Esophagus squamous epithelium (tissue), 5 donors: ENCODE data around the gene VGLL4. TPM values are rescaled to one million over a fixed set of nuclear protein-coding genes. Genes with fewer than 3 reads are reported as not detected.

Experiments used
- DNase-seq: peaks from one replicate; lab custom pipeline; 2025; lab: John Stamatoyannopoulos, UW
- H3K27ac ChIP-seq, 4 donors: fragments of 200-600 bp; sonication (generic); one replicate each; pipeline ENCODE4 v1.5.1; 2016 to 2019; ENCODE audit warnings: mild to moderate bottlenecking in 1 of 4
- H3K27me3 ChIP-seq, 4 donors: fragments of 200-600 bp; sonication (generic); 1 replicate in 3 of 4; 2 replicates in 1 of 4; pipeline versions ENCODE4 v1.5.1 to v1.6.0; 2017 to 2021; ENCODE audit warnings: antibody characterized with exemption in 1 of 4
- H3K36me3 ChIP-seq, 3 donors: fragments of 200-600 bp; sonication (generic); one replicate each; pipeline ENCODE4 v1.5.1; 2016 to 2019
- H3K4me1 ChIP-seq, 3 donors: fragments of 200-600 bp; sonication (generic); one replicate each; pipeline ENCODE4 v1.5.1; 2017 to 2019
- H3K4me3 ChIP-seq, 4 donors: fragments of 200-600 bp; sonication (generic); 1 replicate in 3 of 4; 2 replicates in 1 of 4; pipeline ENCODE4 v1.5.1; 2016 to 2019; ENCODE audit warnings: mild to moderate bottlenecking in 2 of 4, moderate library complexity in 1 of 4
- H3K9me3 ChIP-seq, 3 donors: fragments of 200-600 bp; sonication (generic); one replicate each; pipeline ENCODE4 v1.5.1; 2016 to 2019
- POLR2A ChIP-seq, 4 donors: fragments of 450-650 bp; IDR thresholded peaks; one replicate each; pipeline ENCODE4 v1.6.1; 2017; ENCODE audit warnings: antibody characterized with exemption in 4 of 4, mild to moderate bottlenecking in 4 of 4, moderate library complexity in 3 of 4
- WGBS, 2 donors: methylation state at CpG; one replicate each; pipeline ENCODE4 v1.1.5; 2018; 5-methylcytosine and 5-hydroxymethylcytosine counted together
- intact Hi-C: fragments of 100-400 bp; cut with DNase I; formaldehyde crosslinking; loops from one replicate; pipeline ENCODE4 v1.15.0; 2022
- total RNA-seq, 4 donors: library from RNA; depleted of rRNA; stranded (reverse); fragments of >200 nt; gene quantifications; one replicate each; pipeline ENCODE4 v1.1.0, GENCODE V29; 2016
- TF ChIP-seq, protein P1 (sequence below), 6 experiments: fragments of 450-650 bp in 4 of 6; fragments of 200-600 bp in 2 of 6; sonication (generic) in 2 of 6; IDR thresholded peaks; one replicate each; pipeline ENCODE4 v1.5.1; 2016 to 2019; ENCODE audit warnings: antibody characterized with exemption in 6 of 6, mild to moderate bottlenecking in 4 of 6, moderate library complexity in 4 of 6
- donor health status: DM: yes; HTN: yes; CAD: no.

VGLL4 gene
- total RNA-seq, 4 donors from 2014 or later: 31.8 to 50.0 (median 44.5) TPM

DNA sequence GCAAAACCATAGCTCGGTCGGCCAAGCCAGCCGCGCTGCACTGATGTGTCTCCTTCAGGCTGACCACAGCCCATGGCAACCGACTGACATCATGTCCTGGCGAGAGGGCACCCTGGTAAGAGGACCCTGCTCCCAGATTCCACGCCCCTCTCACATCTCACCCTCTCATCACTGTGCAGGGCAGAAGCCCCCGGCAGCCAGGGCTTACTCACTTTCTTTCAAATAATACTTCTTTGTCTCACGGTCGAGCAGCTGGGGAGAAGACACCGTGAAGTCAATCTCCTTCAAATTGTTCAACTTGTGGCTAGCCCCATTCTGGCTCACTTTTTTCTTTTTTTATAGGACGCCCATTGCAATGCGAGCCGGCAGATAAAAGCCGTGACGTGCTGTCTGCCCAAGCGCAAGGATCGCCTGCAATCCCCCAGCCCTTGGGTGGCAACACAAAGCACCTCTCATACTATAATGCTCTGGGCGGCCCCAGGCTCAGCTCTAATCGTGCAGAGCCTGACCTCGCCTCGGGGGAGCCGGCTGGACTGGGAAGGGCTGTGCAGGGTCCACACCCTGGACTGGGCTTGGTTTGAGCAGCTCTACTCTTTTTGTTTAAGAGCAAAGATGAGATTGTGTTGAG, 33.6 kb downstream of the VGLL4 start:
- DNase-seq: no peak
- H3K27me3 ChIP-seq: no peaks in the 10 kb centered on the region
- no peaks in the 10 kb centered on the region for H3K9me3 ChIP-seq
- peak overlapping the region in 1 of 4 donors; percentile 1 for H3K27ac ChIP-seq
- H3K36me3 ChIP-seq: peaks cover 0 to 5% (median 0%) of the 10 kb centered on the region in 3 donors
- no peak overlapping the region for H3K4me3 ChIP-seq
- TF ChIP-seq POLR2A (IDR thresholded peaks at IDR 0.05): no peak
- TF ChIP-seq, protein P1, sequence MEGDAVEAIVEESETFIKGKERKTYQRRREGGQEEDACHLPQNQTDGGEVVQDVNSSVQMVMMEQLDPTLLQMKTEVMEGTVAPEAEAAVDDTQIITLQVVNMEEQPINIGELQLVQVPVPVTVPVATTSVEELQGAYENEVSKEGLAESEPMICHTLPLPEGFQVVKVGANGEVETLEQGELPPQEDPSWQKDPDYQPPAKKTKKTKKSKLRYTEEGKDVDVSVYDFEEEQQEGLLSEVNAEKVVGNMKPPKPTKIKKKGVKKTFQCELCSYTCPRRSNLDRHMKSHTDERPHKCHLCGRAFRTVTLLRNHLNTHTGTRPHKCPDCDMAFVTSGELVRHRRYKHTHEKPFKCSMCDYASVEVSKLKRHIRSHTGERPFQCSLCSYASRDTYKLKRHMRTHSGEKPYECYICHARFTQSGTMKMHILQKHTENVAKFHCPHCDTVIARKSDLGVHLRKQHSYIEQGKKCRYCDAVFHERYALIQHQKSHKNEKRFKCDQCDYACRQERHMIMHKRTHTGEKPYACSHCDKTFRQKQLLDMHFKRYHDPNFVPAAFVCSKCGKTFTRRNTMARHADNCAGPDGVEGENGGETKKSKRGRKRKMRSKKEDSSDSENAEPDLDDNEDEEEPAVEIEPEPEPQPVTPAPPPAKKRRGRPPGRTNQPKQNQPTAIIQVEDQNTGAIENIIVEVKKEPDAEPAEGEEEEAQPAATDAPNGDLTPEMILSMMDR (IDR thresholded peaks at IDR 0.05): no peak
- intact Hi-C loops: no loop called here
- 75 to 91% methylated on average over 16 of the region's 23 CpGs for WGBS, 2 donors
- H3K4me1 ChIP-seq: peaks cover 7 to 83% (median 32%) of the 10 kb centered on the region in 3 donors

- no peak for DNase-seq
- intact Hi-C loops: no loop called here
- peaks cover 0 to 5% (median 0%) of the 10 kb centered on the region in 3 donors for H3K36me3 ChIP-seq
- no peak for TF ChIP-seq POLR2A (IDR thresholded peaks at IDR 0.05)
- TF ChIP-seq, protein P1 (IDR thresholded peaks at IDR 0.05): no peak
- H3K4me1 ChIP-seq: peaks cover 7 to 87% (median 33%) of the 10 kb centered on the region in 3 donors
- no peak overlapping the region for H3K4me3 ChIP-seq
- no peaks in the 10 kb centered on the region for H3K9me3 ChIP-seq
- no peaks in the 10 kb centered on the region for H3K27me3 ChIP-seq
- 94 to 95% methylated on average over 9 of the region's 9 CpGs for WGBS, 2 donors
- no peak overlapping the region for H3K27ac ChIP-seq
These were observed 34.2 kb downstream of the VGLL4 start for GRCh38 chr3:11609481-11609880.

GRCh38 chr3:11607816-11608215, 35.9 kb downstream of the VGLL4 start:
- Histone ChIP-seq H3K9me3 (no peaks in the 10 kb centered on the region), H3K36me3 (peaks cover 0 to 5% (median 0%) of the 10 kb centered on the region in 3 donors), H3K4me1 (peaks cover 7 to 87% (median 34%) of the 10 kb centered on the region in 3 donors), H3K27ac (peak overlapping the region in 2 of 4 donors; percentile 30 to 31), H3K27me3 (no peaks in the 10 kb centered on the region), H3K4me3 (no peak overlapping the region)
- intact Hi-C loops: no loop called here
- TF ChIP-seq, protein P1 (IDR thresholded peaks at IDR 0.05): no peak
- TF ChIP-seq POLR2A (IDR thresholded peaks at IDR 0.05): no peak
- no peak for DNase-seq
- 14 to 24% methylated on average over 3 of the region's 3 CpGs for WGBS, 2 donors

DNA sequence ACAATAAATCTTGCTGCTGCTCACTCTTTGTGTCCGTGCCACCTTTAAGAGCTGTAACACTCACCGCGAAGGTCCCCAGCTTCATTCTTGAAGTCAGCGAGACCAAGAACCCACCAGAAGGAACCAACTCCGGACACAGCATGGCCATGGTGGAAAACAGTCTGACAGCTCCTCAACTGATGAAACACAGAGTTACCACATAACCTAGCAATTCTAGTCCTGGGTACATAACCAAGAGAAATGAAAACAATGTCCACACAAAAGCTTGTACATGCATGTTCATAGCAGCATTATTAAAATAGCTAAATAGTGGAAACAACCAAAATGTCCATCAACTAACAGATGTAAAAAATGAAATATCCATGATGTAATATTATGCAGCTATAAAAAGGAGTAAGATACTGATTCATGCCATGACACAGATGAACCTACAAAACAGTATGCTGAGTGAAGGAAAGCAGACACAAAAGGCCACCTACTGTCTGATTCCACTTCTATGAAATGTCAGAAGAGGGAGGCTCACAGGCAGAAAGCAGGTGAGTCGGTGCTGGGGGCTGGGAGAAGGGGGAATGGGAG, 36.8 kb downstream of the VGLL4 start:
- DNase-seq: no peak
- H3K9me3 ChIP-seq: no peaks in the 10 kb centered on the region
- intact Hi-C loops: no loop called here
- peaks cover 0 to 5% (median 0%) of the 10 kb centered on the region in 3 donors for H3K36me3 ChIP-seq
- H3K27me3 ChIP-seq: no peaks in the 10 kb centered on the region
- TF ChIP-seq POLR2A (IDR thresholded peaks at IDR 0.05): no peak
- TF ChIP-seq, protein P1 (IDR thresholded peaks at IDR 0.05): no peak
- H3K27ac ChIP-seq: peak overlapping the region in 2 of 4 donors; percentile 30 to 31
- H3K4me1 ChIP-seq: peaks cover 14 to 90% (median 34%) of the 10 kb centered on the region in 3 donors
- no peak overlapping the region for H3K4me3 ChIP-seq
- 60 to 73% methylated on average over 5 to 6 of the region's 6 CpGs for WGBS, 2 donors

DNA sequence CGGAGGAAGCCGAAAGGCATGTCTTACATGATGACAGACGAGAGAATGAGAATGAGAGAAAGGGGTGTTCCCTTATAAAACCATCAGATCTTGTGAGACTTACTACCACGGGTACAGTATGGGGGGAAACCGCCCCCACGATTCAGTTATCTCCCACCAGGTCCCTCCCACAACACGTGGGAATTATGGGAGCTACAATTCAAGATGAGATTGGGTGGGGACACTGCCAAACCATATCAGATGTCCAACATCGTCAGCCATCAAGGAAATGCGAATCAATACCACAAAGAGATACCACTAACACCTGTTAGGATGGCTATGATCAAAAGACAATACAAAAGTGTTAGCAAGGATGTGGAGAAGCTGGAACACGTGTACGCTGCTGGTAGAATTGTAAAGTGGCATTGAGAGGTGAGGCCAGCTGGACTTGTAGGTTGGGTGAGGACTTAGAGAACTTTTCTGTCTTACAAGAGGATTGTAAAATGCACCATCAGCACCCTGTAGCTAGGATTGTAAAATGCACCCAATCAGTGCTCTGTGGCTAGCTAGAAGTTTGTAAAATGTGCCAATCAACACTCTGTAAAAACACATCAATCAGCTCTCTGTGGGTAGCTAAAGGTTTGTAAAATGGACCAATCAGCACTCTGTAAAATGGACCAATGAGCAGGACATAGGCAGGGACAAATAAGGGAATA, 37.5 kb downstream of the VGLL4 start:
- 70 to 84% methylated on average over 11 of the region's 11 CpGs for WGBS, 2 donors
- no peak overlapping the region for H3K4me3 ChIP-seq
- H3K27ac ChIP-seq: peak overlapping the region in 1 of 4 donors; percentile 0
- DNase-seq: no peak
- intact Hi-C loops: no loop called here
- H3K27me3 ChIP-seq: no peaks in the 10 kb centered on the region
- no peaks in the 10 kb centered on the region for H3K9me3 ChIP-seq
- peaks cover 0 to 10% (median 0%) of the 10 kb centered on the region in 3 donors for H3K36me3 ChIP-seq
- peaks cover 20 to 91% (median 41%) of the 10 kb centered on the region in 3 donors for H3K4me1 ChIP-seq
- TF ChIP-seq, protein P1 (IDR thresholded peaks at IDR 0.05): no peak
- no peak for TF ChIP-seq POLR2A (IDR thresholded peaks at IDR 0.05)
